A549 (cell line): ENCODE data around the gene RANBP6.

Experiments
- CEBPB ChIP-seq, 2 experiments: fragments of >200 bp in 1 of 2; sonication (Bioruptor Twin) in 1 of 2; formaldehyde crosslinking in 1 of 2; IDR thresholded peaks; 2 replicates each; pipeline ENCODE4 v1.6.1; 2012 to 2016
- EP300 ChIP-seq, 2 experiments: fragments of >200 bp; sonication (Bioruptor Twin); formaldehyde crosslinking; IDR thresholded peaks; 2 replicates in 1 of 2; 3 replicates in 1 of 2; pipeline ENCODE4 v1.6.1; 2016 to 2017
- HDAC2 ChIP-seq: fragments of 200-600 bp; sonication (generic); IDR thresholded peaks from 2 replicates; pipeline ENCODE4 v1.6.1; 2016
- NR3C1 ChIP-seq: fragments of >200 bp; sonication (Bioruptor Twin); formaldehyde crosslinking; IDR thresholded peaks from 3 replicates; pipeline ENCODE4 v1.6.1; 2017
- POLR2A ChIP-seq: IDR thresholded peaks from 2 replicates; pipeline ENCODE4 v1.6.1; 2012; ENCODE audit warnings: mild to moderate bottlenecking, low read length
- RFX5 ChIP-seq: fragments of 450-650 bp; IDR thresholded peaks from 2 replicates; pipeline ENCODE4 v1.7.1; 2014; ENCODE audit warnings: antibody characterized with exemption, mild to moderate bottlenecking, moderate library complexity
- SMC3 ChIP-seq: fragments of >200 bp; sonication (Bioruptor Twin); formaldehyde crosslinking; IDR thresholded peaks from 3 replicates; pipeline ENCODE4 v1.6.1; 2018; ENCODE audit warnings: inconsistent platforms
- TF ChIP-seq, protein P1 (sequence below): fragments of >200 bp; sonication (Bioruptor Twin); formaldehyde crosslinking; IDR thresholded peaks from 3 replicates; pipeline ENCODE4 v1.5.1; 2016
- TF ChIP-seq, protein P2 (sequence below): fragments of 450-650 bp; IDR thresholded peaks from 2 replicates; pipeline ENCODE4 v1.6.1; 2014; ENCODE audit warnings: antibody characterized with exemption
- TF ChIP-seq, protein P3 (sequence below): IDR thresholded peaks from 2 replicates; pipeline ENCODE4 v1.6.1; 2012

DNA sequence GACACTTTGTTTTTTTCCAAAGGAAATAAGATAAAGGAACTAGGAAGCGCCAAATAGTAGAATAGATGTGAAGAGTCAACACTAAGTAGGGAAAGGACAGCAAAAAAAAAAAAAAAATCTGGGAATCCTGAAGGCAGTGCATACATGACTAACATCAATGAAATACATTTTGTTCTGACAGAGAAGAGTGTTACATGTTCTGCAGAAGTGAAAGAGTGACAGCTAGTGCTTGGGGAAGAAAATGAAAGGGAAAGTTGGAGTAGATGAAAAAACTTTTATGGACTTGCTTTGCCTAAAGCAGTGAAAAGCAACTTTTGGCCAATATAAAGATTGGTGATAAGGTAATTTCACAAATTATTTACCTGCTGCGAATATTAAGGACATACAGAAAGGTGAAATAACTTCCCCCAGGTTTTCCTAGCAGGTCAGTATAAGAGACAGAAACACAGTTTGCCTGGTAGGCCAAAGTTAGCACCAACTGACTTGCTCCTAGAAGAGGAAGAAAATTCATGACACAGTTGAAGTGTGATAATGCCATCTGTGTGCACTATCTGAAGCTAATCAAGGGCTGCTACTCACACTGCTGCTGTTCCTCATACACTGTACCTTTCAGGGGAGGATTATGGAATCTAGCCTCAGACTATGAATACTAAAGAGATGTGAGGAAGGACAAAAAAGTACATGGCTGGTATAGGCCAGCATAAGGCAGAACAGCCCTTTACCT lies 38.6 kb downstream of the RANBP6 start:
- TF ChIP-seq, protein P1, sequence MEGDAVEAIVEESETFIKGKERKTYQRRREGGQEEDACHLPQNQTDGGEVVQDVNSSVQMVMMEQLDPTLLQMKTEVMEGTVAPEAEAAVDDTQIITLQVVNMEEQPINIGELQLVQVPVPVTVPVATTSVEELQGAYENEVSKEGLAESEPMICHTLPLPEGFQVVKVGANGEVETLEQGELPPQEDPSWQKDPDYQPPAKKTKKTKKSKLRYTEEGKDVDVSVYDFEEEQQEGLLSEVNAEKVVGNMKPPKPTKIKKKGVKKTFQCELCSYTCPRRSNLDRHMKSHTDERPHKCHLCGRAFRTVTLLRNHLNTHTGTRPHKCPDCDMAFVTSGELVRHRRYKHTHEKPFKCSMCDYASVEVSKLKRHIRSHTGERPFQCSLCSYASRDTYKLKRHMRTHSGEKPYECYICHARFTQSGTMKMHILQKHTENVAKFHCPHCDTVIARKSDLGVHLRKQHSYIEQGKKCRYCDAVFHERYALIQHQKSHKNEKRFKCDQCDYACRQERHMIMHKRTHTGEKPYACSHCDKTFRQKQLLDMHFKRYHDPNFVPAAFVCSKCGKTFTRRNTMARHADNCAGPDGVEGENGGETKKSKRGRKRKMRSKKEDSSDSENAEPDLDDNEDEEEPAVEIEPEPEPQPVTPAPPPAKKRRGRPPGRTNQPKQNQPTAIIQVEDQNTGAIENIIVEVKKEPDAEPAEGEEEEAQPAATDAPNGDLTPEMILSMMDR, result no peak
- TF ChIP-seq NR3C1 (no peak), SMC3 (no peak), CEBPB (IDR thresholded peaks at IDR 0.05) (no peak), EP300 (IDR thresholded peaks at IDR 0.05) (no peak), POLR2A (no peak), HDAC2 (no peak), RFX5 (no peak)
- TF ChIP-seq, protein P2, sequence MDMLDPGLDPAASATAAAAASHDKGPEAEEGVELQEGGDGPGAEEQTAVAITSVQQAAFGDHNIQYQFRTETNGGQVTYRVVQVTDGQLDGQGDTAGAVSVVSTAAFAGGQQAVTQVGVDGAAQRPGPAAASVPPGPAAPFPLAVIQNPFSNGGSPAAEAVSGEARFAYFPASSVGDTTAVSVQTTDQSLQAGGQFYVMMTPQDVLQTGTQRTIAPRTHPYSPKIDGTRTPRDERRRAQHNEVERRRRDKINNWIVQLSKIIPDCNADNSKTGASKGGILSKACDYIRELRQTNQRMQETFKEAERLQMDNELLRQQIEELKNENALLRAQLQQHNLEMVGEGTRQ, result no peak
- TF ChIP-seq, protein P3, sequence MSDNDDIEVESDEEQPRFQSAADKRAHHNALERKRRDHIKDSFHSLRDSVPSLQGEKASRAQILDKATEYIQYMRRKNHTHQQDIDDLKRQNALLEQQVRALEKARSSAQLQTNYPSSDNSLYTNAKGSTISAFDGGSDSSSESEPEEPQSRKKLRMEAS, result no peak
